Thoracic aorta (tissue), 2 donors: ENCODE results near the gene GPC5. TPM values are rescaled to one million over a fixed set of nuclear protein-coding genes. Genes with fewer than 3 reads are reported as not detected.

ENCODE experiments used
- ATAC-seq: fragments of 150-250 bp; one replicate; pipeline ENCODE4 v1.8.0; 2017; ENCODE audit warnings: low read depth; ENCODE audit not compliant: insufficient number of reproducible peaks, low FRiP score
- DNase-seq: peaks from one replicate; pipeline ENCODE4 v3.0.0-alpha.2; 2020; ENCODE audit warnings: low spot score
- H3K27ac ChIP-seq, 2 donors: fragments of 200-600 bp; sonication (generic); 1 replicate in 1 of 2; 2 replicates in 1 of 2; pipeline ENCODE4 v1.5.1; 2016; ENCODE audit warnings: mild to moderate bottlenecking in 2 of 2, moderate library complexity in 2 of 2
- H3K27me3 ChIP-seq: fragments of 200-600 bp; sonication (generic); replicated peaks from 2 replicates; pipeline ENCODE4 v1.6.0; 2016; ENCODE audit warnings: mild to moderate bottlenecking; ENCODE audit not compliant: insufficient read depth
- H3K36me3 ChIP-seq: fragments of 200-600 bp; sonication (generic); one replicate; pipeline ENCODE4 v1.5.1; 2016
- H3K4me1 ChIP-seq, 2 donors: fragments of 200-600 bp; sonication (generic); 1 replicate in 1 of 2; 2 replicates in 1 of 2; pipeline versions ENCODE4 v1.5.1 to v1.6.0; 2016; ENCODE audit warnings: low read depth in 2 of 2, mild to moderate bottlenecking in 1 of 2; ENCODE audit not compliant: control insufficient read depth in 1 of 2
- H3K4me3 ChIP-seq: fragments of 200-600 bp; sonication (generic); 2 replicates; pipeline ENCODE4 v1.5.1; 2016; ENCODE audit warnings: mild to moderate bottlenecking
- H3K9me3 ChIP-seq: fragments of 200-600 bp; sonication (generic); 2 replicates; pipeline ENCODE4 v1.5.1; 2016
- total RNA-seq, 2 donors: library from RNA; depleted of rRNA; stranded (reverse); fragments of >200 nt; gene quantifications; one replicate each; pipeline versions ENCODE4 v1.1.0 to v1.2.3, GENCODE V29; 2016
- TF ChIP-seq, protein P1 (sequence below): fragments of 200-600 bp; sonication (generic); IDR thresholded peaks from one replicate; pipeline ENCODE4 v1.5.1; 2019; ENCODE audit warnings: antibody characterized with exemption

Gene GPC5
- total RNA-seq, 2 donors from 2014 or later = 3.3 TPM; not detected in 1

DNA sequence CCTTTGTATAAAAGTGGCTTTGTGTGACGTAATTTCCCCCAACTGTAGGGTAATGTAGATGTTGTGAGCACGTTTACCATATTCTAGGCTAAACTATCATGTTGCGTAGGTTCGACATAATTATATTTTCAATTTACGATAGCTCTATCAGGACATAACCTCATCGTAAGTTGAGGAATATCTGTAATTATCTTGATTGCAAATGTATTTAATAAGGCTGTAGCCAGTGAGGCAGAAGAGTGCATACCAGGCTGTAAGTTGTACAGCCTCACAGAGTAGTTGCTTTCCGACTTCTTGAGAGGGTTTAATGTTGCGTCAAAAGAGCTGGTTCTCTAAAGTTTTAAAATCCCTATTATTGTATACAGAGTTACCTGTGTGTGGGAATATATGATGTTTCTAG is 988.8 kb downstream of the GPC5 start:
- Histone ChIP-seq H3K4me3 (no peak overlapping the region), H3K27ac (no peak overlapping the region), H3K9me3 (no peaks in the 10 kb centered on the region), H3K27me3 (no peaks in the 10 kb centered on the region), H3K36me3 (no peaks in the 10 kb centered on the region), H3K4me1 (no peaks in the 10 kb centered on the region)
- no peak for DNase-seq
- TF ChIP-seq, protein P1, sequence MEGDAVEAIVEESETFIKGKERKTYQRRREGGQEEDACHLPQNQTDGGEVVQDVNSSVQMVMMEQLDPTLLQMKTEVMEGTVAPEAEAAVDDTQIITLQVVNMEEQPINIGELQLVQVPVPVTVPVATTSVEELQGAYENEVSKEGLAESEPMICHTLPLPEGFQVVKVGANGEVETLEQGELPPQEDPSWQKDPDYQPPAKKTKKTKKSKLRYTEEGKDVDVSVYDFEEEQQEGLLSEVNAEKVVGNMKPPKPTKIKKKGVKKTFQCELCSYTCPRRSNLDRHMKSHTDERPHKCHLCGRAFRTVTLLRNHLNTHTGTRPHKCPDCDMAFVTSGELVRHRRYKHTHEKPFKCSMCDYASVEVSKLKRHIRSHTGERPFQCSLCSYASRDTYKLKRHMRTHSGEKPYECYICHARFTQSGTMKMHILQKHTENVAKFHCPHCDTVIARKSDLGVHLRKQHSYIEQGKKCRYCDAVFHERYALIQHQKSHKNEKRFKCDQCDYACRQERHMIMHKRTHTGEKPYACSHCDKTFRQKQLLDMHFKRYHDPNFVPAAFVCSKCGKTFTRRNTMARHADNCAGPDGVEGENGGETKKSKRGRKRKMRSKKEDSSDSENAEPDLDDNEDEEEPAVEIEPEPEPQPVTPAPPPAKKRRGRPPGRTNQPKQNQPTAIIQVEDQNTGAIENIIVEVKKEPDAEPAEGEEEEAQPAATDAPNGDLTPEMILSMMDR = no peak
- ATAC-seq = no peak

DNA sequence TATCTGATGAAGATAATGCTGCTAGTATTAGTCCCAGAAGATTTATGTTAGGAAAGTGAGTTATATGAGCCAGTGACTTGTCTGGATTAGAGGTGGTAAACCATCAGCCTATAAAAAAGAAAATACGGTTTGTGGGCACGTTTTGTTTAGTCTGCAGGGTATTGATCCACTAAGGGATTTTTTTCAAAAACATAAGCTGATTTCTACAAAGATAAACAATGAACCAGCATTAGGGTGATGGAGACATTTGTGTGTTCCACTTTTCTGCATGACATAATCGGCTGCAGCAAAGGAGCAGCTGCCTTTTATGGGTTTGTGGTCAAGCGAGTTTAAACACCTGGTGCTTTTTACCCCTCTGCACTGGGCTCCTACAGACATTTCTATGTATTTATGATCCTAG is 991.8 kb downstream of the GPC5 start:
- Histone ChIP-seq H3K36me3 (no peaks in the 10 kb centered on the region), H3K4me3 (no peak overlapping the region), H3K9me3 (no peaks in the 10 kb centered on the region), H3K27me3 (no peaks in the 10 kb centered on the region), H3K27ac (no peak overlapping the region), H3K4me1 (no peaks in the 10 kb centered on the region)
- TF ChIP-seq, protein P1 = no peak
- no peak for DNase-seq
- no peak for ATAC-seq

DNA sequence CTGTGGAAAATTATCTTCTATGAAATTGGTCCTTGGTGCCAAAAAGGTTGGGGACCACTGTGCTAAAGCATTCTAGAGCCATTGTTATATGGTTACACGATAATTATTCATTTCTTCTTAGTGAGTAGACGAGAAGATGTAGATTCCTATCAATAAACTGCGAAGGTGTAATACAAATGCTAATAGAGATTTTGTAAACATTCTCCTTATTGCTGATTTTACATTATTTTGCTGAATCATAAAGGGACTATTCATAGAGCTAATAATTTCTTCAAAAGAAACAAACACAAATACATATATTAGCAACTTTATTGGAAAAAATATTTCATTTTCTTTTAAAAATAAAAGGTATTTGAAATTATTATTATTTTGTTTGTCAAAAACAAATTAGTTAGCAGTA is 1005.2 kb downstream of the GPC5 start:
- H3K9me3 ChIP-seq = no peaks in the 10 kb centered on the region
- no peaks in the 10 kb centered on the region for H3K27me3 ChIP-seq
- no peaks in the 10 kb centered on the region for H3K4me1 ChIP-seq
- no peak for DNase-seq
- no peak overlapping the region for H3K27ac ChIP-seq
- no peak overlapping the region for H3K4me3 ChIP-seq
- TF ChIP-seq, protein P1 = no peak
- H3K36me3 ChIP-seq = no peaks in the 10 kb centered on the region
- ATAC-seq = no peak

DNA sequence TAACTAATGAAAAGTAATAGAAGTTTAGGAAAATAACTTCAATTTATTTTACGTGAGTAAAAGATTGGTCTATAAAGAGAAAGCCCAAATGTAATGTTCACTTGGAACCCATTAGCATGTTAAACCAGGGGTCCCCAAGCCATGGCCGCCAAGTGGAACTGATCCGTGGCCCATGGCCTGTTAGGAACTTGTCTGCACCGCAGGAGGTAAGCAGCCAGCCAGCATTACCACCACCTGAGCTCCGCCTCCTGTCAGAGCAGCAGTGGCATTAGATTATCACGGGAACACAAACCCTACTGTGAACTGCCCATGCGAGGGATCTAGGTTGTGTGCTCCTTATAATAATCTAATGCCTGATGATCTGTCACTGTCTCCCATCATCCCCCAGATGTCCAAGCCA is 1009.4 kb downstream of the GPC5 start:
- no peak for DNase-seq
- no peak overlapping the region for H3K4me3 ChIP-seq
- H3K27ac ChIP-seq = no peak overlapping the region
- no peaks in the 10 kb centered on the region for H3K36me3 ChIP-seq
- no peaks in the 10 kb centered on the region for H3K9me3 ChIP-seq
- no peaks in the 10 kb centered on the region for H3K4me1 ChIP-seq
- ATAC-seq = no peak
- H3K27me3 ChIP-seq = no peaks in the 10 kb centered on the region
- TF ChIP-seq, protein P1 = no peak

DNA sequence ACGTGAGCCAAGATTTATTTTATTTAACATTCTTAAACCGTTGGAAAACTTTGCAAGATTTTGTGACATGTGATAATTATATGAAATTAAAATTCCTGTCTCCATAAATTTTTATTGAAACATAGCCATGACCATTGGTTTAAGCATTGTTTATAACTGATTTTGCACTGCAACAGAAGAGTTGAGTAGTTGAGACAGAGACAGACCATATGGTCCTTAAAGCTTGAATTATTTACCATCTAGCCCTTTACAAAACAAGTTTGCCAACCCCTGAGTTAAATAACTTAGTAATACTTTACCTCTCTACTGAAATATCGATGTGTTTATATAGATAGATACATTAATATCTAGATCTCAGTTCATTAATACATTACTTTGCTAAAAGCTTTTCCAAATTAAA is 1014.1 kb downstream of the GPC5 start:
- H3K36me3 ChIP-seq = no peaks in the 10 kb centered on the region
- H3K27ac ChIP-seq = no peak overlapping the region
- no peak overlapping the region for H3K4me3 ChIP-seq
- no peak for DNase-seq
- H3K27me3 ChIP-seq = no peaks in the 10 kb centered on the region
- no peaks in the 10 kb centered on the region for H3K4me1 ChIP-seq
- H3K9me3 ChIP-seq = no peaks in the 10 kb centered on the region
- ATAC-seq = no peak
- TF ChIP-seq, protein P1 = no peak
